ENCODE data around the gene LYPLA2.
"Not testable (repeated sequence)": the region's sequence is repeated elsewhere in the genome, so short reads cannot be mapped to it uniquely, and the experiment has no call there.

The LYPLA2 gene

DNA sequence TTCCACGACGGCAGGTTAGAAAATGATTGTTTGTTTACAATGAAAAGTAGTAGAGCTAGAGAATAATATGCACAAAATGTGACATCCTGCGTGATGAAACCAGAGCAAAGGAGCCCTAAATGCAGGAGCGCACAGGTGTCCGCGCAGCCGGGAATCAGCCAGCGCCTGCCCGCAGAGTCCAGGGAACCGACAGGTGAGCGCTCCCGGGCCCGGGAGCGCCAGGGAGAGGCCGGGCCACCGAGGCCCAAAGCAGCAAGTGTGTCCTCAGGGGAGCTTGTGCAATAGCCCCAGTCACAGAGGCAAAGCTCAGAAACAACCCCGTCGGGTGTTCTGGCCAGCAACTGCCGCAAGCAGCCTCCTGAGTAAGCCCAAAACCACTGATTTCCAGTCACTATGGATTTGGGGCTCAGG, 10.4 kb downstream of the LYPLA2 start:
- no peak for DNase-seq

GRCh38 chr1:23801876-23802275, 10.9 kb downstream of the LYPLA2 start:
- DNase-seq, result no peak

DNA sequence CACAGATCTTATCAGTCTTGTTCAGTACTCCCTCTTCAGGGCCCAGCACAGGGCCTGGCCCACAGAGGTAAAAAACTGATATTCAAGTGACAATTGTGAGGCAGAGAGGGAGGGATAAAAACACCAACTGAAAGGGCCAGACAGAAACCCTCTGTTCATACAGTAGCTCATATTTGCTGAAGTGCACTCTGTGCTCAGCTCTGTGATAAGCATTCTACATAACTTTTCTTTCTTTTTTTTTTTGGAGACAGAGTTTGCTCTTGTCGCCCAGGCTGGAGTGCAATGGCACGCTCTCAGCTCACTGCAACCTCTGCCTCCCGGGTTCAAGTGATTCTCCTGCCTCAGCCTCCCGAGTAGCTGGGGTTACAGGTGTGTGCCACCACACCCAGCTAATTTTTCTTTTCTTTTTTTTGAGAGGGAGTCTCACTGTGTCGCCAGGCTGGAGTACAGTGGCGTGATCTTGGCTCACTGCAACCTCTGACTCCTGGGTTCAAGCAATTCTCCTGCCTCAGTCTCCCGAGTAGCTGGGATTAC, 11.9 kb downstream of the LYPLA2 start:
- DNase-seq, result not testable (repeated sequence)

GRCh38 chr1:23803674-23804073, 12.7 kb downstream of the LYPLA2 start:
- no peak for DNase-seq

DNA sequence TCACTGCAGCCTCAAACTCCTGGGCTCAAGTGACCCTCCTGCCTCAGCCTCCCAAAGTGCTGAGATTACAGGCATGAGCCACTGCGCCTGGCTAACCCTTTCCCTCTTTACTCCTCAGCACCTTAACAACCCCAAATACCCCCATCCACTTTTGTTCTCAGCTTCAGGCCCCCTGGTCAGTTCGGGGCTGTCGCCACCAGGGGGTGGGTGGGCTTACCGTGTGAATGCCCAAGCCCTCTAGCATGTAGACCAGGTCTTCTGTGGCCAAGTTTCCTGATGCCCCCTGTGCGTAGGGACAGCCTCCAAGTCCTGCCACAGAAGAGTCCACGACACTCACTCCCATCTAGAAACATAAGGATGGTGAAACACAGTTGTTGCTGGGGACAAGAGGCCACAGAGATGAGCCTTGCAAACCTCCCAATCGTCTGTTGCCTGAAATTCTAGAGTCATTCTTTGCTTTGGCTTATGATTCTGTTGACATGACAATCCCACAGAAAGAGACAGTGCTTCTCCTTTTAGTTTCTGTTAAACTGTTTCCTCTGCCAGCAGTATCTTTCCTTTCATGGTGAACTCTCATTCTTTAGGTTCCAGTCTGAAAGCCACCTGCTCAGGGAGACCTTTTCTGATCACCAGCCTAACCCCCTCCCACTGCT, 13.4 kb downstream of the LYPLA2 start:
- DNase-seq, result no peak

DNA sequence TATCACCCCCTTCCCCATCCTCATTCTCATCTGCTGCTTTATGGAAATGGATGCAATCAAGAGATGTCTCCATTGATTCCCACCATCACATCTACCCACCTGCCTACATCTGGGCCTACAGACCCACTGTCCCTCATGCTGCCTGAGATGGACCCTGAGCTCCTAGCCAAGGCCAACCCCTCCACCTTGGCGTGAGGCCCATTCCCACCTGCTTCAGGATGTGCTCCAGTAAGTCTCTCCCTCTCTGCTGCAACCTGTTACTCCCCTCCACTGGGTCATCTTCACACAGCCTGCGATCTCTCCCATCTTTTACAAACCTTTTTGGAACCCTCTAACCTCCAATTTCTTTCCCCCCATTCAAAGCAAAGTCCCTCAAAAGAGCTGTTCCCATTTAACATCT, 14.1 kb downstream of the LYPLA2 start:
- DNase-seq, result no peak

DNA sequence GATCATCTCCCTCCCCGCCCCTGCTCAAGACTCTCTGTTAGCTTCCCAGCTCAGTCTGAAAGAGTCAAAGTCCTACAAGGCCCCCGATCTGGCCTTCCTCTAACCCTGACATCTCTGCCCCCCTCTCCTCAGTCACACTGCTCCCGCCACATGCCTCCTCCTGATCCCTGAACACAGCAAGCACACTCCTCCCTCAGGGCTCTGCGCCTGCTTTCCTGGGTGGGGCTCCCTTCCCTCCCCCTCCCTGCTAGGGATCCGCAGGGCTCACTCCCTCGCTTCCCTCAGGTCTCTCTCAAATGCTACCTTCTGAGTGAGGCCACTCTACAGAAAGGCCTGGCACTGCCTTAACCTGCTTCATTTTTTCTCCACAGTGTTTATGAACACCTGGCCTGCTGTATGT, 15.3 kb downstream of the LYPLA2 start:
- no peak for DNase-seq

GRCh38 chr1:23807453-23807852, 16.5 kb downstream of the LYPLA2 start:
- no peak for DNase-seq

GRCh38 chr1:23809751-23810171, 18.8 kb downstream of the LYPLA2 start:
- DNase-seq, result peak; percentile 88

DNA sequence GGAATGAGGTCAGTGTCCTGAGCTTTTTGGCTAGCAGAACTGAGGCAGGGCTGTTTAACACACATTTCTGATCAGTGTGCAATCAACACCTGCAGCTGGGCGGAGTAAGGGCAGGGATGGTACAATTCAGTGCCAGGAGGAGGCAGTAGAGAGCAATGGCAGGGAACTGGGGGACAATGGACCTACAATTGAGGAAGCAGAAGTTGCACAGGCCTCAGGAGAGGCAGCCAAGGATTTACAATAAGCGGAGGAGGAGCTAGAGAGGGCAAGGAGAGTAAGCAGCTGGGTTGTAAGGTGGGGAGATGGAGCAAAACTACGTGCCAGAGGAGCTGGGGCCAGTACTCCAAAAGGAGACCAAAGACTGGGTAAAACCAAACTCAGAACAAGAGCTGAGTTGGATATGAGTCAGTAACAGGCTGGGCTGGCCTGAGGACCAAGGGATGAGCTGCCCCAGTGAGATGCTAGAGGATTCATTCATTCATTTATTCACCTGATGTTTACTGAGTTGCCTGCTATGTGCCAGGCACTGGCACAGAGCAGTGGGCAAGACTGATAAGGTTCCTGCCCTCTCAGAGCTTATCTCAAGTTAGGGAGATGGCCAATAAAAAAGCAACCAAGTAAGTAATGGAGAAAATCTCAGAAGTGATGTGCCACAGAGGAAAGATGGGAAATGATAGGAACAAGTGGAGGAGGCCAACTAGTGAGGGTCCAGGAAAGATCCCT, 20.0 kb downstream of the LYPLA2 start:
- DNase-seq, result peak; percentile 75 to 77

- no peak for DNase-seq
These were observed 23.1 kb downstream of the LYPLA2 start for GRCh38 chr1:23814016-23814415.

- DNase-seq, result no peak
These were observed 25.4 kb downstream of the LYPLA2 start for GRCh38 chr1:23816361-23816760.

DNA sequence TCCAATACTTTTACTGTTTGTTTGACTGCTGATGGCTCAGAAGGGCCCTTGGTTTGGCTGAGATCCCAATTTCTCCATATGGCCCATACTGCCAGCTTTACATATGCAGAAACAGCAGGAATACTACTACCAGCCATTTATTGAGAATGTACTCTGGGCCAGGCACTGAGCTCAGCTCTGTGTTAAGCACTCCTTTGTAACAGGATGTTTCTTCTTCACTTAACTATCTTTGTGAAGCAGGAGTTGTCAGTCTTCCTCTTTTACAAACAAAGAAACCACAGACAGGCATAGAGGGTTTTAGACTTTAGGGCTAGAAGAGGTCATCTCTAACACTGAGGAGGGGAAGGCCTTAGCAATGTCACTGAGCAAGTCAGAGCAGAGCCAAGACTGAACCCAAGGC, 26.0 kb downstream of the LYPLA2 start:
- DNase-seq, result no peak

- DNase-seq, result no peak
These were observed 26.7 kb downstream of the LYPLA2 start for GRCh38 chr1:23817633-23818032.

GRCh38 chr1:23823767-23824166, 32.8 kb downstream of the LYPLA2 start:
- DNase-seq, result no peak

- DNase-seq, result no peak
These were observed 33.7 kb downstream of the LYPLA2 start for GRCh38 chr1:23824711-23825075.

- peak; percentile 90 to 92 for DNase-seq
These were observed 34.3 kb downstream of the LYPLA2 start, which contains the start of gene HMGCL for GRCh38 chr1:23825076-23825761. Gene HMGCL (minus strand): TSS chr1:23825429. CDS start chr1:23825415, 14 bp downstream.

DNA sequence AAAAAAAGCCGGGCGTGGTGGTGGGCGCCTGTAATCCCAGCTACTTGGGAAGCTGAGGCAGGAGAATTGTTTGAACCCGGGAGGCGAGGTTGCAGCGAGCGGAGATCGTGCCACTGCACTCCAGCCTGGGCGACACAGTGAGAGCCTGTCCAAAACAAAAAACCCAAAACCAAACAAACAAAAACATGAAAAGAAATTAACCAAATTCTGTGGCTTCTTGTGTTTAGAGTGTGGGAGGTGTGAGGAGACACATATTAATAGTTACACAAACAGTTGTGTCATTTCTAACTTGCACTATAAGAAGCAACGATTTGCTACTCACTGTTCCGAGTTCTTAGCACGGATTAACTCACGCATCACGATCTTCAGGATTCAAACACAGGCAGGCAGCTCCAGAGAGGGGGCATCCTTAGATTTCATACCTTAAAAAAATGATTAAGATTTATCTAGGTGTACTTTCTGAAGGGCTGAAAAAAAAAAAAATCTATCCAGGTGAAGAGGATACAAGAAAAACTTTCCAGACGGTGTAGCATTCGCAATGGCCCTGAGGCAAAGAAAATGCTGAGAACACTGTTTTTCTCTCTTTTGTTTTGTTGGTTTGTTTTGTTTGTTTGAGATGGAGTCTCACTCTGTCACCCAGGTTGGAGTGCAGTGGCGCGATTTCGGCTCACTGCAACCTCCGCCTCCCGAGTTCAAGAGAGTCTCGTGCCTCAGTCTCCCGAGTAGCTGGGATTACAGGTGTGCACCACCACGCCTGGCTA, 35.0 kb downstream of the LYPLA2 start:
- DNase-seq, result no peak

DNA sequence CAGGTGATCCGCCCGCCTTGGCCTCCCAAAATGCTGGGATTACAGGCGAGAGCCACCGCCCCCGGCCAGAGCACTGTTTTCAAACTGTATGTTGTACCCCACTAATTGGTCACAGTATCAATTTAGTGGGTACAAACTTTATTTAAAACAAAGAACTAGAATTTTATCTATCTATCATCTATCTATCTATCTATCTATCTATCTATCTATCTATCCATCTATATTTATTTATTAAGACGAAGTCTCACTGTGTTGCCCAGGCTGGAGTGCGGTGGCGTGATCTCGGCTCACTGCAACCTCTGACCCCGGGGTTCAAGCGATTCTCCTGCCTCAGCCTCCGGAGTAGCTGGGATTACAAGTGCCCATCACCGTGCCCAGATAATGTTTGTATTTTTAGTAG, 35.6 kb downstream of the LYPLA2 start:
- DNase-seq, result not testable (repeated sequence)

- no peak for DNase-seq
These were observed 36.8 kb downstream of the LYPLA2 start for GRCh38 chr1:23827717-23828116.

DNA sequence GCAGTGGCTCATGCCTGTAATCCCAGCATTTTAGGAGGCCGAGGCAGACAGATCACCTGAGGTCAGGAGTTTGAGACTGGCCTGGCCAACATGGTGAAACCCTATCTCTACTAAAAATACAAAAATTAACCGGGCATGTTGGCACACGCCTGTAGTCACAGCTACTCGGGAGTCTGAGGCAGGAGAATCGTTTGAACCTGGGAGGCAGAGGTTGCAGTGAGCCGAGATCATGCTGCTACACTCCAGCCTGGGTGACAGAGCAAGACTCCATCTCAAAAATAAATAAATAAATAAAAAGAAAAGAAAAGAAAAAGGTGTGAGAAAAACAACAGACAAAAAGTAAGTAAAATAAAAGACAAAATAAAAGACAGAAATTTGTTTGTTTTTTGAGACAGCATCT, 43.2 kb downstream of the LYPLA2 start:
- DNase-seq, result not testable (repeated sequence)

- DNase-seq, result no peak
These were observed 45.1 kb downstream of the LYPLA2 start for GRCh38 chr1:23836037-23836436.

DNA sequence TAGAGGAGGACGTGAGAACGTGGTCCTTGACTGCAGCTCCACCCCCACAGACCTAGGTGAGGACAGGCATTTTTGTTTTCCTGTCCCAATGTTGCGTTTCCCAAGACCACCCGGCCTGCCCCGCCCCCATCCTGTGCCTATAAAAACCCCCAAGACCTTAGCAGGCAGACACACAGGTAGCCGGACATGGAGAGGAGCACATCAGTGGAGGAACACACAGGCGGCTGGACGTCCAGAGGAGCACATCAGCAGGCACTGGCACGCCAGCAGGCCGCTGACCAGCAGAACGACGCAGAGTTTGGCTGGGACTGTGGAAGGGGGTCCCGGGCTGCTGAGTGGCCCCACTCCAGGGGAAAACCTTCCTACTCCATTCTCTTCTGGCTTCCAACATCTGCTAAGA, 47.0 kb downstream of the LYPLA2 start:
- peak; percentile 23 to 24 for DNase-seq

All from activated T-cell treated with anti-CD3 and anti-CD28 coated beads, Interleukin-2, amount 50 U/mL, for 48 hours (primary cell).